AG09319 (cell line): Measurements from ENCODE around the gene TIGIT.

Experiments used
- DNase-seq: peaks from one replicate; pipeline ENCODE4 v3.0.0-alpha.2; 2010; ENCODE audit warnings: low read depth; ENCODE audit errors: extremely low read depth
- TF ChIP-seq, protein P1 (sequence below): IDR thresholded peaks from 2 replicates; pipeline ENCODE4 v1.5.1; 2011; ENCODE audit warnings: low read depth, mild to moderate bottlenecking, inconsistent platforms, low read length, moderate library complexity

TIGIT gene

DNA sequence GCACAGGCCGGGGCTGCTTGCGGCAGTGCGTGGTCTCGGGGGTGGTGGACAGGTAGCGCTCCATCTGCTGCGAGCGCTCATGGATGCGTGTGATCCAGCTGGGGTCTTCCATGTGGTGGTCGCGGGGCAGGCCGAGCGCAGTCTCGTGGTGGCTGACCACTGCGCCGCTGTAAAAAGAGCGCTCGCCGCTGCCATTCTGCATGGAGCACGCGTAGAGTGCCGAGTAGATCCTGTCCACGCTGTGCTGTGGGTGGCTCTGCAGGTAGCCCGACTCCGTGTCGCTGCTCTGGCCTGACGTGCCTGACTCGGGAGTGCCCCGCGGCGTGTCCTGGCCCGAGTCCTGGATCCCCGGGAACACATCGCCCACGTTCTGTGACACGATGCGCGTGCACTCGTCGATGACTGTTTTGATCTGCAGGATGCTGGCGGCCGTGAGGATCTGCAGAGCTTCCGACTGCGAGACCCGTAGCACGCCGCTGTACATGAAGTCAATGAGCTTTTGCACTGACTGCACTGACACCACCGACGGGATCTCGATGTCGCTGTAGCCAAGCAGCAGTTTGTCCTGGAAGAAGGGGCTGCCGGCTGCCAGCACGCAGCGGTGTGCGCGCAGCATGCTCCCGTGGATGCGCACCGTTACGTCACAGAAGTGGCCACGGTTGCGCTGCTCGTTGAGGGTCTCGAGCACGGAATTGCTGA is 57.4 kb downstream of the TIGIT start:
- TF ChIP-seq, protein P1, sequence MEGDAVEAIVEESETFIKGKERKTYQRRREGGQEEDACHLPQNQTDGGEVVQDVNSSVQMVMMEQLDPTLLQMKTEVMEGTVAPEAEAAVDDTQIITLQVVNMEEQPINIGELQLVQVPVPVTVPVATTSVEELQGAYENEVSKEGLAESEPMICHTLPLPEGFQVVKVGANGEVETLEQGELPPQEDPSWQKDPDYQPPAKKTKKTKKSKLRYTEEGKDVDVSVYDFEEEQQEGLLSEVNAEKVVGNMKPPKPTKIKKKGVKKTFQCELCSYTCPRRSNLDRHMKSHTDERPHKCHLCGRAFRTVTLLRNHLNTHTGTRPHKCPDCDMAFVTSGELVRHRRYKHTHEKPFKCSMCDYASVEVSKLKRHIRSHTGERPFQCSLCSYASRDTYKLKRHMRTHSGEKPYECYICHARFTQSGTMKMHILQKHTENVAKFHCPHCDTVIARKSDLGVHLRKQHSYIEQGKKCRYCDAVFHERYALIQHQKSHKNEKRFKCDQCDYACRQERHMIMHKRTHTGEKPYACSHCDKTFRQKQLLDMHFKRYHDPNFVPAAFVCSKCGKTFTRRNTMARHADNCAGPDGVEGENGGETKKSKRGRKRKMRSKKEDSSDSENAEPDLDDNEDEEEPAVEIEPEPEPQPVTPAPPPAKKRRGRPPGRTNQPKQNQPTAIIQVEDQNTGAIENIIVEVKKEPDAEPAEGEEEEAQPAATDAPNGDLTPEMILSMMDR: no peak
- no peak for DNase-seq

DNA sequence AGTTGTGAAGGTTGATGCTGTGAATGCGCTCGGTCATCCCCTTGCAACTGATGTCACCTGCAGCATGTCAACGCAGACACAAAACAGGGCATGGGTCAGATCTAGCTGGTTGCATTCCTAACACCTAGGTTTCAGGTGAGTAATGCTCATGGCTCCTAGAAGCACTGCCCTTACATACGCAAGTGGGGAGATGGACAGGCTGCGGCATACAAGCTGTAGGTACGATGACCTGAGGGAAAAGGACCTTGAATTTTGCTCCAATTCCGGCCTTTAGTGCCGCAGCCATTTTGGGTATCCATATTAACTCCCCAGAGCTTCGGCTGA is 58.0 kb downstream of the TIGIT start:
- TF ChIP-seq, protein P1: no peak

DNA sequence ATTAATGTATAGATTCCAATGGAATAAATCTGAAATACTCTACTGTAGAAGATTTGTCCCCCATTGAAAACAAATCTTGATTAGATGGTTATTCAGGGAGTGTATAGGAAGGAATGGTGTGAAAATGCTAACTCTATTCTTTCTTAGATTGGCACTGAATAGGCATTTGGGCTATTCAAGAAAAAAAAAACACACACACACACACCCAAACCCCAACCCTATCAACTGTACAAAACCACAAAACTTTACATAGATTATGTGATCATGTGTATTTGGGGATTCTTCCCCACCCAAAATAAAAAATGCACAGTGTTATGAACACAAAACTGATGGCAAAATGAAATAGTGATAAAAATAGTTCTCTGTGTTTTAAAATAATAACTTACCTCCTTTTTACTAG is 61.8 kb downstream of the TIGIT start:
- DNase-seq: no peak
- TF ChIP-seq, protein P1: no peak

More for the DNA sequence above, 58.0 kb downstream of the TIGIT start:
- no peak for DNase-seq

DNA sequence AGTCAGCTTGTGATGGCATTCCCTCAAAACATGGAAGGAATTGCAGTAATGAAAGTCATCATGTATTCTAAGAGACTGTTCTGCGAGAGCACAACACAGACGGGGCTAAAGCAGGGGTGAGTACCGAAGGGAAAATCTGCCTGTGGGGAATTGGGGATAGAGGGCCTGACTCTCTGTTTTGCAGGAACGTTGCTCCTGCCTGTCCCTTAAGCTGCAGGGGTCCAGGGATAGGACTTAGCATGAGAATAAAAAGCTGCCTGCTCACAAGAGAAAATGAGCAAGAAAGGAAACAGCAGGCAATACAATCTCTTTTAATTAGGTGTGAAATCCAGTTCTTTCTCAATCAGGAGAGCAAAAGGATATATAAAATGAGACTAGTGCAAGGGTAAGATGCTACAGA is 62.2 kb downstream of the TIGIT start:
- DNase-seq: no peak
- TF ChIP-seq, protein P1: no peak

DNA sequence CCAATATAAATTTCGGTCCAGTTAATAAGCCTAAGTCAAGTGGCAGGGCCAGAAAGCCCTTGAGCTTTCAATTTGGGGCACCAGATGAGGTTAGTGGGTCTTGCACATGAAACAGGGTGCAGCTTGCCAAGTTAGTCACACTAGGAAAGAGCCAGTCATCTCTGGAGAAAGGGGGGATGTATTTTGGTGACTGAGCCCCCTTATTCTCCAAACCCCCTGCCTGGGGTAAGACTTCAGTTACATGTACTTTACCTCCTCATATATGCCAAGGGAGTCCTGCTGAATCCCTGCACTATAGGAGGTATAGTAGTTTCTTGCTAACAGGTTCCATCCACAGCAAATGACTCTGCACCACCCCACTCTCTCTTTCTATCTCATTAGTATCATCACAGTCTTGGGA is 62.7 kb downstream of the TIGIT start:
- TF ChIP-seq, protein P1: no peak
- DNase-seq: no peak
